AG09309 (cell line): ENCODE measurements around the gene TMEM120B.

Experiments used
- DNase-seq: peaks from one replicate; pipeline ENCODE4 v3.0.0-alpha.2; 2010; ENCODE audit warnings: low read depth
- H3K4me3 ChIP-seq: 2 replicates; pipeline ENCODE4 v1.5.1; 2011; ENCODE audit warnings: mild to moderate bottlenecking, low read depth, low read length, moderate library complexity; ENCODE audit not compliant: control insufficient read depth
- CTCF ChIP-seq: IDR thresholded peaks from 2 replicates; pipeline ENCODE4 v1.5.1; 2011; ENCODE audit warnings: mild to moderate bottlenecking, low read depth, low read length, inconsistent platforms; ENCODE audit not compliant: insufficient read depth, control insufficient read depth; ENCODE audit errors: missing control alignments

The TMEM120B gene

DNA sequence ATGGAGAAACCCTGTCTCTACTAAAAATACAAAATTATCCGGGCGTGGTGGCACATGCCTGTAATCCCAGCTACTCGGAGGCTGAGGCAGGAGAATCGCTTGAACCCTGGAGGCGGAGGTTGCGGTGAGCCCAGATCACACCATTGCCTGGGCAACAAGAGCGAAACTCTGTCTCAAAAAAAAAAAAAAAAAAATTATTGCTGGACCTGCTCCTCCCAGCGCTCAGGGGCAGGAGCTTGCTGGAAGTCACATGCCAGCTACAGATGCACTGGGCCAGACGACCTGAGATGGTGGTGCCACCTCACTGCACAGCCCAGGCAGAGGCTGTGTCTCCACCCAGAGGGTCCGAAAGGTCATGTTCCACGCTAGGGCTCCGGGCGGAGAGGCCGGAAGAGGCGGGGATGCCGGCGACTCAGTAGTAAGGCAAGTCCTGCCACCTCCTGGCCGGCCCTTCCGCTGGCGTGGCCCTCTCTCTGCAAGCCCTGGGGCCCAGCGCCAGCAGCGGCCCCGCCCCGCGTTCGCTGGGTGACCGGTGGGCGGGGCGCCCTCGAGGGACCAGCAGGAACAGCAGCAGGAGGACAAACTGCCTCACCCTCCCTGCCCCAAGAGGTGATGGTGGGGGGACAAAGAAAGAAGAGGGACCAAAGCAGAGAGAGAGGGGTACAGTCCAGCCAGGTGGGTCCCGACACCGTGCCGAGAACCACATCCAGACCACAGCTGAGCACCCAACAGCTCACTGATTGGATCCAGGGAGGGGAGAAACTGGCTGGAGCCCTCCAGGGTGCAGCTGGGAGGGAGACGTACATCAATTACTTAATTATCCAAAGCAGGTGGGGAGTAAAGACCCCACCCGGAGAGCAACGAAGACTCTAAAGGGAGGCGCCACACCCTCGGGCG, 84.6 kb downstream of the TMEM120B start:
- no peak for DNase-seq
- peak; percentile 35 for TF ChIP-seq CTCF
- H3K4me3 ChIP-seq: peak overlapping the region; percentile 40

GRCh38 chr12:121797937-121798786, 85.6 kb downstream of the TMEM120B start:
- H3K4me3 ChIP-seq: peak overlapping the region; percentile 40
- DNase-seq: no peak
- no peak for TF ChIP-seq CTCF

DNA sequence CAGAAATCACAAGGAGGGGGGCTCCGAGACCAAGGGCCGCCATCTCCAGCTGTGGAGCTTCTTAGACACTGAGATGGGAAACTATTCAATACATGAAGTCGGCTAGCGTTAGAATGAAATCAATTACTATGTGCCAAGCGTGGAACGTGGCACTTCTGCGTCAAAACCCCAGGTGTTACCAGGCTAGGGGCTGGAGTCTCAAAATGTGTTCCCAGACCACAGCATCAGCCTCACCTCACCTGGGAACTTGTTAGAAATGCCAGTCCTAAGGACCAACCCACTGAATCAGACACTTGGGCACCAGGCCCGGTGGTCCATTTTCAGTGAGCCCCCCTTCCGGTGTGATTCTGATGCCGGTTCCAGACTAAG, 86.2 kb downstream of the TMEM120B start:
- H3K4me3 ChIP-seq: peak overlapping the region; percentile 40
- no peak for DNase-seq
- TF ChIP-seq CTCF: no peak

DNA sequence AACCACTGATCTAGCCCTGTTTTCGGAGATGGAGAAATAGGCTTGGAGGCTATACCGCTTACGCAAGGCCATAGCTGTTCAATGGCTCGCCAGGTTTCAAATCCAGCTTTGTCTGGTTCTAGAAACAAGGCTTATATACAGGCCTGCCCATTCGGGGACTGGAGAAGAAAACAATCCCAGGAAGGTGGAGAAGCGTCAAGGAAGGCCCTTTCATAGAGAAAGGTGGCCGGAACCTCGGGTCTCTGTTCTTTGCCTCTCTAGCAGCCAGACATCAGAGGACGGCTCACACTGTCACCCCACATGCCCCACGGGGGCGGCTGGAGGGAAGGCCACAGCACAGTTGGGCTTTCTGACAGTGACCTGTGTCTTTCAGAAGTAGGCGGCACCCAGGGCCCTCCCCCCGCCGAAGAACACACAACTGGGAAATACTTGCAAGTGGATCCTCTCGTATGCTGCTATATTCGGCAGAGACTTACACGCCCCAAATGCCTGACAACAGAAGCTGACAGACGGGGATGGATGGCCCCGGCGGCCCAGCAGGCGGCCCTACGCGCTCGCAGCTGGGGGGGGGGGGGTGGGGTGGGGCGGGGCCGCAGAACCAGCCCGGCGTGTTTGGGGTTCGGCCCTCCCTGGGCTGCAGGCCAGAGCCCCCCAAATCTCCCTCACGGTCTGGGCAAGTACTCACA, 86.7 kb downstream of the TMEM120B start:
- peak overlapping the region; percentile 70 for H3K4me3 ChIP-seq
- DNase-seq: no peak
- no peak for TF ChIP-seq CTCF

GRCh38 chr12:121799842-121800693, 87.5 kb downstream of the TMEM120B start:
- no peak for DNase-seq
- H3K4me3 ChIP-seq: peak overlapping the region; percentile 70
- no peak for TF ChIP-seq CTCF
